ELR (cell line): ENCODE results near the gene ZNF423.

Experiments used
- DNase-seq: peaks from one replicate; pipeline ENCODE4 v3.0.0-alpha.2; 2015; ENCODE audit warnings: low read depth

ZNF423 gene

DNA sequence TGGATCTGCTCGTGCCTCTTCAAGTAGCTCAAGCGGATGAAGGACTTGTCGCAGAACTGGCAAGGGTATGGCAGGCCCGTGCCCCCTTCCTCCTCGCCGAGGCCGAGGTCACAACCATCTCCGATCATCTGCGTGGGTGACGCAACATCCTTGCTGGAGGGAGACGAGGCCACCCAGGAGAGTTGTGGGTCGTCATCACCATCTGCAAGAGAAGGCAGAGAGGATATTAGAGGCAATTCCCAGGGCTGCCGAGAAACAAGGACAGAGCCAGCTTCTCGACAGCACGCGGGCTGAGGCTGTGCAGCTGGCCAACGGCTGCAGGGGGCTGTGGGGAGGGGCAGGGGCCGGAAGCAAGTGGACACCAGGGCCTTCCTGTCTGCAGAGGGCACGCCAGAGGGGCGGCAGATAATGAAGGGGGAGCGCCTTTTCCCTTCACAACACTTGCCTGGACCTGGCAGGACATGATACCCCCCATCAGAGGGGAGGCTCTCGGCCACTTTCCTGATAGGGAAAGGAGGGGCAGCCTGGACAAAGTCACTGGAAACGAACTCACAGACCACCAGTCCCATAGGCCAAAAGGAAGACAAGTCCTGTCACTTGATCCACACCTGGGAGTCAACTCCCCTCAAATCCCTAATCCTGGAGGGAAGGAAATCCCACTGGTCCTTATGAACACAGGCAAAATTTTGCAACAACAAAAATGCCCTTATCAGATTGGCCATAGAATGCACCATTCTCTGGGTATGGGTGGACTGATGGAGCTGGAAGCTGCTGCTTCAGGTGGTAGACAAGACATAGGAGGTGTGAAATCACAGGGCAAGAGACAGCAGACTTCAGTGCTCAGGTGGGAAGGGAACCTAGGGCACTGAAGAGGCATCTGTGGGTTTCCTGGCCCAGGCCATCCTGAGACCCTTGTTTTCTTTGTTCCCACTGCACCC is 217.0 kb downstream of the ZNF423 start:
- no peak for DNase-seq

DNA sequence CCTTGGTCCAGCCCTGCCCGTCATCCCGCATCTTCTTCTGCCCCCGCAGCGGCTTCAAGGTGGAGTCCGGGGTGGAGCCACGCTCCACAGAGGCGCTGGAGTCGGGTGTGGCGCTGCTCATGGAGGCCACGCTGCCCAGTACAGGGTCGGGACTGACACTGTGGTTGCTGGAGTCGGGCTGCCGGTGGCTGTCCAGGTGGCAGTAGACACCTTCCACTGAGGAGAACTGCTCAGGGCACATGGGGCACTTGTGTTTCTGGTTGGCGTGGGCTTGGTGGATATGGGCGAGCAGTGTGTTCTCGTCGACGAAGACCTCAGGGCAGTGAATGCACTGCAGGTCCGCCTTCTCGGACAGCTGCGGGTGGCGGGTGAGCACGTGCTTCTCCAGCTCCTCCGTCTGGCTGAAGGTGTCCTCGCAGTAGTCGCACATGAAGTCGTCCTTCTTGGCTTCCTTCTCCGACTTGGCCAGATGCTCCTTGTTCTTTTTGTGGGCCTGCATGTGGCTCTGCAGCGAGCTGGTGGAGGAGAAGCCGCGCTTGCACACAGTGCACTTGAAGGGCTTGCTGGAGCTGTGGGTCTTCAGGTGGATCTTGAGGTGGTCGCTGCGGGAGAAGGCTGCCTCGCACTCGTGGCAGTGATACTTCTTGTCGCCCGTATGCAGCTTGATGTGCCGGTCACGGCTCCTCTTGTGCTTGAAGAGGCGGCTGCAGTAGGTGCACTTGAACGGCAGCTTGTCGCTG is 217.8 kb downstream of the ZNF423 start:
- DNase-seq: no peak

GRCh38 chr16:49637511-49637910 is 218.4 kb downstream of the ZNF423 start:
- no peak for DNase-seq

GRCh38 chr16:49636608-49637007 is 219.3 kb downstream of the ZNF423 start:
- DNase-seq: no peak

DNA sequence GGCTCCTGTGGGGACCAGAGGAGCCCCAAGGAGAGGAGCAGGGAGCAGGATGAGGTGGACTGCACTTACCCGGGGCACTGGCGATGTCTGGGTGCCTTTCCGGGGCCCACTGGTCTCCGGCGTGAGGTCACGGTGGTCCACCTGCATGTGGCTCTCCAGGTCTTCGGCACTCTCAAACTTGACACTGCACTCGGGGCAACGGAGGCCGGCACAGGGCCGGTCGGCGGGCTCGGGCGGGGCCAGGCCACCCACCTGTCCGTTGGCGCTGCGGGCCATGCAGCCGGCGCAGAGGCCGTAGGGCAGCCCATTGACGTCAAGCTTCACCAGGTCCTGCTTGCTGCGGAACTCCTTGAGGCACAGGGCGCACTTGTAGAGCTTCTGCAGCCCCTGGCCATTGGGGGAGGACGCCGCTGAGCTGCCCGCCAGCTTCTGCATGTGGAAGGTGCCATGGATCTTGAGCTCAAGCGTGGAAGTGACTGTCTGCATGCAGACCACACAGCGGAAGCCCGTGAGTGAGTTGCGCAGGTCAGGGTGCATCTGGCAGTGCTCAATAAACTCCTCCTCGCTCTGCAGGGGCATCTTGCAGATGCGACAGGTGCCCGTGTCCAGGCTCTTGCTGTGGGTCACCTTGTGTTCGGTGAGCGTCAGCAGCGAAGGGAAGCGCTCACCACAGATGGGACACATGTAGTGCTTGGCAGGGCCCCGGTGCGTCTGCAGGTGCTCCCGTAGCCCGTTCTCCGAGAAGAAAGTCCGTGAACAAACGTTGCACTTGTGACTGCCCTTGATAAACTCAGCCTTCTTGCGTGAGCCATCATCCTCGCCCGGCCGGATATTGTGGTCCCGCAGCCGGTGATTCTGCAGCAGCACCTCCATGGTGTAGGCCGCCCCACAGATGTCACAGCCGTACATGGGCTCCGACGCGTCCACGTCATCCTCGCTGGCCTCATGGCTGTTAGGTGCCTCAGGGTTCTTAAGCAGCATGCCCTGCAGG is 220.0 kb downstream of the ZNF423 start:
- DNase-seq: no peak

DNA sequence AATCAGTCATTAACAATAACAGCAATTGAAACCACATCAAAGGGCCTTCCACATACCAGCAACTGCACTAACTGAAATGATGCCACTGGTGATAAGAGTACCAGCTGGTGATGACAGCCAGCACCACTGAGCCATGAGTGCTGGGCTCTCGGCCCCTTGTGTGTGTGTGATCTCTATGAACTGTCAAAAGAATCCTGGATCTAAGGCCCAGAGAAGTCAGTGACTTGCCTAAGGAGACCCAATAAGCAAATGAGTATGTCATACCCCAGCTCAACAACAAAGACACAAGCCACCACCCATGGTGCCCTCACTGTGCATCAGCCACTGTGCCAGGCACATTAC is 220.9 kb downstream of the ZNF423 start:
- DNase-seq: no peak

GRCh38 chr16:49634235-49635008 is 221.5 kb downstream of the ZNF423 start:
- DNase-seq: no peak

DNA sequence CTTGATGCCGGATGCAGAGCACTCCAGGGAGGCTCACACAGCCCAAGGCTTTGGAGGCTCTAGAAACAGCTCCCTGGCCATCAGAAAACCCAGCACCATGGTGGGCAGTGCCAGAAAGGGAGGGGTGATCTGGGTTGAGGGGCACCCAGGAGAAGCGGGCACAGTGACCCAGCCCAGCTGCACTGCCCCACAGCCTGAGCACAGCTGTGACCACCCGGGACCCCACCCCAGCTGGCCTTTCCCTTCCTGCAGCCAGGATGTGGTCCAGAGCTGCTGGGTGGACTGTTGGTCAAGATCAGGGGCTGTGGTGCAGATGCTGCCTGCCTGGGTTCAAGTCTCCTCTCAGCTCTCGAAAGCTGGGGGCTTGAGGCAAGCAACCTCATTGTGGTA is 223.1 kb downstream of the ZNF423 start:
- no peak for DNase-seq

- DNase-seq: no peak
Observed at GRCh38 chr16:49632086-49632794, 223.7 kb downstream of the ZNF423 start.

DNA sequence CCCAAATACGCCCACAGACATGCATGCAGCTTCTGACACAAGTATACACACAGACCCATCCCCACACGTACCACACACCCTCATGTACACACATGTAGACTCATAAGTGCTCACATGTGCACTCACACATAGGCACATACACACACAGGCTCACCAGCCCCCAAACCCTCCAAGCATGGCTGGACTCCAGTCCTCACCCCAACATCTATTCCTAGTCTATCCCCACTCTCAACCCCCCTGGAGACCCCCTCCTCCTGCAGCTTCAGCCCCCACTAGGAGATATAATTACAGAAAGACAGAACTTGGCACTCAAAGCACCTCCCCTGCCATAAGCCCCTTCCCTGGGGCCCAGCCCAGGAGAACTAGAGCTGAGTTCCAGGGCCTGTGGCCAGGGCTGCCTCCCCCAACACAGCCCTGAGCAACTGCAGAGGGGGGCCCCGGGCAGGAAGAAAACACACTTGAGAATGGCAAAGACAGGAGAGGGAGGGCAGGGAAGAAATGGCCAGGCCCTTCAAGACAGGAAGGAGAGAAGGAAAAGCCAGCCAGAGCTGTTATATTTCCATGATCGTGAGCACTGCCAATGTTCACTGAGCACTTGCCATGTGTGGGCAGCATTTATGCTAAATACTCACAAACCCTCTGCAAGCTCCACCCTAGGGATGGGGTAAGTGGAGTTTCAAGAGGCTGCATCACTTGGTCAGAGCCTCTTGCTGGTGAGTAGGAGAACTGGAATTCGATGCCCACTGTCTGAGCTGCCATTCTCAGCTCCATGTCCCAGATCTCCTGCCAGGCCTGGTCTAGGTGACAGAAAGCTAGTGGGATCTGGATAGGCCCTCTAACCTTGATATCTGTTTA is 224.5 kb downstream of the ZNF423 start:
- no peak for DNase-seq

DNA sequence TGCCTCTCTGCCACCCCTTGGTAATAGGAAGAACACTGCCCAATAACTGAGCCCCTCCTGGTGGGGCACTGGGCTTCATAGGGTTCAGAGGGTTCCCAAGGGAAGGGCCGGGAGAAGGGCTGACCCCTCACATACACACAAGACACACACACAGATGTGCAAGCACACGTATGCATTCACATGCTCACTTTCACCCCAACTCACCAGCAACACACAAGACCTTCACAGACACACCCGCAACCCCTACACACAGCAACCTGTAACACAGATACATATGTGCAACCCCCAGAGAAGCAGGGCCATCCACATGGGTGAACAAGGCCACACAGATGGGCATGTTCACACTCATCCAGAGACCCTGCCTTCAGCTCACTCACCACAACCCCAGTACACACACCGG is 225.1 kb downstream of the ZNF423 start:
- DNase-seq: no peak

- DNase-seq: no peak
Observed at GRCh38 chr16:49629851-49630250, 226.1 kb downstream of the ZNF423 start.

- no peak for DNase-seq
Observed at GRCh38 chr16:49628148-49628547, 227.8 kb downstream of the ZNF423 start.

DNA sequence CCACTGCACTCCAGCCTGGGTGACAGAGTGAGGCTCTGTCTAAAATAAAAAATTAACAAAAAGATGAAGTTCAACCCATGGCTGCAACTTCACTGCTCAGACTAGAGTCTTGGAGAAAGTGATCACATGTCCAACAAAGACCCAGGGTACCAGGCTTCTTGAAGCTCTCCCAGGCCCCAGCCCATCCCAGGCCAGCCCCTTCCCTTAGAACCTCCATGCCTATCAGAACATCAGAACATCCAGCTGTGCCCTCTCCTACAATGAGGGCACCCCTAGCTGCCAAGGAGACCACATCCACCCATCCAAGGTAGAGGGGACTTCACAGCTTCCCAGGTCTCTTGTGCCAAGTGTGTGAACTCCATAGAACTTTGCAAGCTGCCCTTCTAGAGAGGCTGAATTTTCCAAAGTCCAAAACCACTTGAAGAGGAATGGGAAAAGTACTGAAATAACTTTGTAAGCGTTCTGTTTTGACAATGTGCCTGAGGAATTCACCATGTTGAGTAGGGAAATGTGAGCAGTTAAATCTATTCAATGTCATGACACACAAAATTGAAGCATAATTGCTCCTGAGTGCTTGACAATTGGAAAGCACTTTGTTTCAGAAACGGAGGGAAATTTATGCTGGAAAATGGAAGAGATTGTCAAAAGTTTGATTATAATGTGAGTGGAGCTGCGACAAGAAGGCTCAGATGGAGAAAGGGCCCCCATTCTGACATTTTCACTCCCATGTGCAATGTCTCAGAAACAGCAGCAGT is 230.4 kb downstream of the ZNF423 start:
- no peak for DNase-seq

GRCh38 chr16:49623501-49624266 is 232.2 kb downstream of the ZNF423 start:
- no peak for DNase-seq

DNA sequence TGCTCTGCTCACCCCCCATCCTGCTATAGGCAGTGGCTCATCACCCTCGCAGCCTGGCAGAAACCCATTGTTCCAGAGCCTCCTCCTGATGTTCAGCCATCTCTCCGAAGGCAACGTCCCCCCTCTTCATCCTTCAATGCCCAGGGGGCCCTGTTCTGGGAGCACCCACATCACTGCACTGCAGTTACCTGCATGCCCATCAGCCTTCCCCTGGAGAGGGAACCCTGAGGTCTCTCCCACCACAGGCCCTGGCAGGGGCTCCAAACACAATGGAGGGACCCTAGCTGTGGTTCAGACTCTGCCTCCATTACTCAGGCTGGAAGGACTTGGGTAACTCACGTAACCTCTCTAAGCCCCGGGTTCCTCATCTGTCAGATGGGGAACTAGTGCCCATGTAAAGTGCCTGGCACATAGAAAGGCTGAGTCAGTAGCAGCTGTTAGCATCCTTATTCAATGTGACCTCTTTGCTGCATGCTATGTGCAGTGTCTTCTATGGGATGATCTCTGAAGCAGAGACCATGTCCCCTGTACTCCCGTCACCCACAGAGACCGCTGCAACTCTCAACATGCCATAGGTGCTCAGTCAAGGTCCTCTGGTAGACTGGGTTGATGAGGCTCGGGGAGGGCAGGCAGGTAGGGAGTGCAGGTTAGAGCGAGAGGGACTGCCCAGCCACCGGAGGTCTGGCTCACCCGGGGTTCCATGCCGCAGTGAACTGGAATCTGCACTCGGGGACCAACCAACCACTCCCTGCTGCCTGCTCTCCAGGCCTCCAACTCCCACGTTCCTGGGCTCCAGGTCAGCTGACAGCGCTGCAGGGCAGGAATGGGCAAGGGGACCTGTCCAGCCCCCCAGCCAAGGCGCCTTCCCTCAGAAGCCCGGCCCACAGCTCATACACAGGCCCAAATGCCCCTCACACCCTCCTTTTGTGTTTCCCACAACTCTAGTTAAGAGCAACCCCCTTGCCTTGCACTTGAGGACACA is 233.2 kb downstream of the ZNF423 start:
- DNase-seq: no peak

DNA sequence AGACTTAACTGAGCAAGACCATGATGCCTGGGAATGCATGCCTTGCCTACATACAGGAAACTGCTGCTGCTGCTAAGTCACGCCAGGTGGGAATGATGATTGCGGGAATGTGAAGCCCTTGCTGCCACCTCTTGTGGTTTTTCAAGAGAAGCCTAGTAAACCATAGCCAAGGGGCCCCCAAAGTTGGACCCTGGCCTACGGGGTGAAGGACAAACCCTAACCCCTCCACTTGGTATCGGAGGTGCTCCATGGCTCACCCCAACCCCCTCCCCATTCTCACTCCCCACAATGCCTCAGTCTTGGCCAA is 233.9 kb downstream of the ZNF423 start:
- DNase-seq: no peak
